Fibroblast of lung (primary cell): ENCODE measurements around the gene CPNE8. TPM values are rescaled to one million over a fixed set of nuclear protein-coding genes. Genes with fewer than 3 reads are reported as not detected.

ENCODE experiments used
- DNase-seq, 2 donors: peaks; one replicate each; pipeline versions ENCODE4 v3.0.0 to v3.0.0-alpha.2; 2010; ENCODE audit warnings: low read depth in 2 of 2
- H2AFZ ChIP-seq: 2 replicates; pipeline ENCODE4 v1.5.1; 2012; ENCODE audit warnings: low read length, control low read depth, inconsistent platforms
- H3K27ac ChIP-seq: 2 replicates; pipeline ENCODE4 v1.5.1; 2011; ENCODE audit warnings: low read length, control low read depth; ENCODE audit not compliant: insufficient read depth
- H3K27me3 ChIP-seq: 2 replicates; pipeline ENCODE4 v1.5.1; 2011; ENCODE audit warnings: mild to moderate bottlenecking, low read length; ENCODE audit not compliant: control insufficient read depth, insufficient read depth
- H3K36me3 ChIP-seq: 2 replicates; pipeline ENCODE4 v1.5.1; 2011; ENCODE audit warnings: low read length; ENCODE audit not compliant: control insufficient read depth, insufficient read depth
- H3K4me1 ChIP-seq: 2 replicates; pipeline ENCODE4 v1.5.1; 2011; ENCODE audit warnings: low read length; ENCODE audit not compliant: control insufficient read depth, insufficient read depth; ENCODE audit errors: extremely low read depth
- H3K4me2 ChIP-seq: 2 replicates; pipeline ENCODE4 v1.5.1; 2011; ENCODE audit warnings: low read length, control low read depth; ENCODE audit not compliant: insufficient read depth; ENCODE audit errors: extremely low read depth
- H3K4me3 ChIP-seq, 4 experiments: fragments of 200-600 bp in 1 of 4; sonication (generic) in 1 of 4; replicated peaks in 1 of 4; 2 replicates each; pipeline ENCODE4 v1.5.1; 2011 to 2016; ENCODE audit warnings: low read length in 4 of 4, low read depth in 3 of 4, mild to moderate bottlenecking in 3 of 4, control low read depth in 2 of 4, inconsistent platforms in 1 of 4, mixed read lengths in 1 of 4; ENCODE audit not compliant: insufficient read depth in 1 of 4; ENCODE audit errors: control extremely low read depth in 1 of 4
- H3K79me2 ChIP-seq: 2 replicates; pipeline ENCODE4 v1.5.1; 2012; ENCODE audit warnings: mild to moderate bottlenecking, low read length, inconsistent platforms; ENCODE audit not compliant: control insufficient read depth, insufficient read depth
- H3K9ac ChIP-seq: 2 replicates; pipeline ENCODE4 v1.5.1; 2011; ENCODE audit warnings: mild to moderate bottlenecking, low read length, control low read depth; ENCODE audit not compliant: insufficient read depth
- H3K9me3 ChIP-seq: 2 replicates; pipeline ENCODE4 v1.5.1; 2012; ENCODE audit warnings: low read depth, low read length; ENCODE audit not compliant: control insufficient read depth, insufficient read depth
- H4K20me1 ChIP-seq: 2 replicates; pipeline ENCODE4 v1.5.1; 2011; ENCODE audit warnings: low read length; ENCODE audit not compliant: control insufficient read depth, insufficient read depth; ENCODE audit errors: extremely low read depth
- EZH2 ChIP-seq: IDR thresholded peaks from 2 replicates; pipeline ENCODE4 v1.5.1; 2012; ENCODE audit warnings: low read length, control low read depth, mild to moderate bottlenecking; ENCODE audit errors: missing control alignments
- polyA plus RNA-seq, 2 donors: library from polyadenylated mRNA; depleted of rRNA in 1 of 2; stranded (reverse) in 1 of 2; unstranded in 1 of 2; fragments of >200 nt; gene quantifications; 2 replicates each; pipeline ENCODE4 v1.2.1, GENCODE V29; 2011 to 2012; ENCODE audit warnings: missing spikeins in 1 of 2
- total RNA-seq: library from RNA; depleted of rRNA; stranded (reverse); fragments of >200 nt; gene quantifications from 2 replicates; pipeline ENCODE4 v1.2.1, GENCODE V29; 2014
- TF ChIP-seq, protein P1 (sequence below), 2 donors: IDR thresholded peaks in 1 of 2; conservative IDR thresholded peaks in 1 of 2; 1 replicate in 1 of 2; 2 replicates in 1 of 2; pipeline ENCODE4 v1.5.1; 2011 to 2012; ENCODE audit warnings: low read length in 2 of 2, control low read depth in 1 of 2, inconsistent platforms in 1 of 2, low read depth in 1 of 2, mild to moderate bottlenecking in 1 of 2

Gene CPNE8
- total and polyA plus RNA-seq, 2 donors (not counting 1 experiment from before 2014, with no cell fraction given): 9.8 to 13.4 TPM

GRCh38 chr12:38721611-38722252, 183.7 kb downstream of the CPNE8 start:
- Histone ChIP-seq H3K79me2 (no peaks in the 10 kb centered on the region), H2AFZ (no peak overlapping the region), H3K27me3 (no peaks in the 10 kb centered on the region), H4K20me1 (no peaks in the 10 kb centered on the region), H3K4me1 (no peaks in the 10 kb centered on the region), H3K4me2 (no peak overlapping the region), H3K36me3 (no peaks in the 10 kb centered on the region), H3K27ac (no peak overlapping the region), H3K9me3 (no peaks in the 10 kb centered on the region), H3K9ac (no peak overlapping the region), H3K4me3 (no peak overlapping the region)
- TF ChIP-seq, protein P1, sequence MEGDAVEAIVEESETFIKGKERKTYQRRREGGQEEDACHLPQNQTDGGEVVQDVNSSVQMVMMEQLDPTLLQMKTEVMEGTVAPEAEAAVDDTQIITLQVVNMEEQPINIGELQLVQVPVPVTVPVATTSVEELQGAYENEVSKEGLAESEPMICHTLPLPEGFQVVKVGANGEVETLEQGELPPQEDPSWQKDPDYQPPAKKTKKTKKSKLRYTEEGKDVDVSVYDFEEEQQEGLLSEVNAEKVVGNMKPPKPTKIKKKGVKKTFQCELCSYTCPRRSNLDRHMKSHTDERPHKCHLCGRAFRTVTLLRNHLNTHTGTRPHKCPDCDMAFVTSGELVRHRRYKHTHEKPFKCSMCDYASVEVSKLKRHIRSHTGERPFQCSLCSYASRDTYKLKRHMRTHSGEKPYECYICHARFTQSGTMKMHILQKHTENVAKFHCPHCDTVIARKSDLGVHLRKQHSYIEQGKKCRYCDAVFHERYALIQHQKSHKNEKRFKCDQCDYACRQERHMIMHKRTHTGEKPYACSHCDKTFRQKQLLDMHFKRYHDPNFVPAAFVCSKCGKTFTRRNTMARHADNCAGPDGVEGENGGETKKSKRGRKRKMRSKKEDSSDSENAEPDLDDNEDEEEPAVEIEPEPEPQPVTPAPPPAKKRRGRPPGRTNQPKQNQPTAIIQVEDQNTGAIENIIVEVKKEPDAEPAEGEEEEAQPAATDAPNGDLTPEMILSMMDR (conservative IDR thresholded peaks at IDR 0.05 in 1 of 2, IDR thresholded peaks at IDR 0.05 in 1 of 2; ENCODE audit: low read depth in 1 of 2, low read length in 2 of 2): no peak
- DNase-seq: no peak

DNA sequence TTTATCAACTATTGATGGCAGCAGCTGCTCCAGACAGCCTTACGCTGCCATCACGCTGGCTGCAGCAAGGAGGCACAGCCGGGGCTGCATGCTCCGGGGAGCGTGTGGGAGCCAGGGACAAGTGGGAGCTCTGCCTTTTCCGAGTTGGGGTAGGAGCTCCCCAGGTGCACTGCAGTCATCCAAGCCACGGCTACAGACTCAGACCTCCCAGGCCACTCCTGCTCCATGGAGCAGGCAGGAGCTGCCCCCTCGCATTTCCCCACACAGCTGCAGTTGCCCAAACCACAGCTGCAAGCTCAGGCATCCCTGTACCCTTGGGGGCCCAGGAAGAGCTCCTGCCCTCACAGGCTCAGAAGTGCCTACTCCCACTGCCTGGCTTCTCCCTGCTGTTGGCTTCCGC, 184.7 kb downstream of the CPNE8 start:
- H3K27me3 ChIP-seq: no peaks in the 10 kb centered on the region
- H3K9me3 ChIP-seq: no peaks in the 10 kb centered on the region
- H3K4me2 ChIP-seq: no peak overlapping the region
- H2AFZ ChIP-seq: no peak overlapping the region
- H4K20me1 ChIP-seq: no peaks in the 10 kb centered on the region
- no peaks in the 10 kb centered on the region for H3K4me1 ChIP-seq
- H3K9ac ChIP-seq: no peak overlapping the region
- no peak overlapping the region for H3K27ac ChIP-seq
- TF ChIP-seq, protein P1 (conservative IDR thresholded peaks at IDR 0.05 in 1 of 2, IDR thresholded peaks at IDR 0.05 in 1 of 2; ENCODE audit: low read depth in 1 of 2, low read length in 2 of 2): no peak
- TF ChIP-seq EZH2: no peak
- no peaks in the 10 kb centered on the region for H3K36me3 ChIP-seq
- H3K4me3 ChIP-seq: no peak overlapping the region
- DNase-seq: no peak
- H3K79me2 ChIP-seq: no peaks in the 10 kb centered on the region

DNA sequence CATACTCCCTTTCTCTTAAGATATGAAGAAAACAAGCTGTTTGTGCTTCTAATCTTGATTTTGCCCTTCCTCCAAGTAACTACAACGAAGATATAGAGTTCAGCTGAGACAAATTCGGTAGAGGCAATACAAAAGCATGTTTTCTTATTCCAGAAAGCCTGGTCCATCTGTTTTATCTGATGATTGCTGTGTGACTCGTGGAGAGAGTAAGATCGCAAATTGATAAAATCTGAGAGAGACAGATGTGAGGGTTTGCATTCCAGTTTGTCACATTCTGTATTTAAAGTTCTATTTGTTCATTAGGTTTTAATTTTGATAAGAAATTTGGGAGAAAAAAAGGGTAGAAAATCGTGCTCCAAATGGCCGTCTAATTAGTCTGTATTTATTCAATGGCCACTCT, 192.1 kb downstream of the CPNE8 start:
- no peak overlapping the region for H3K4me2 ChIP-seq
- DNase-seq: no peak
- H3K9ac ChIP-seq: no peak overlapping the region
- no peak overlapping the region for H3K4me3 ChIP-seq
- H2AFZ ChIP-seq: no peak overlapping the region
- H3K4me1 ChIP-seq: no peaks in the 10 kb centered on the region
- no peaks in the 10 kb centered on the region for H3K9me3 ChIP-seq
- H4K20me1 ChIP-seq: no peaks in the 10 kb centered on the region
- H3K79me2 ChIP-seq: no peaks in the 10 kb centered on the region
- no peaks in the 10 kb centered on the region for H3K27me3 ChIP-seq
- no peak overlapping the region for H3K27ac ChIP-seq
- TF ChIP-seq, protein P1 (conservative IDR thresholded peaks at IDR 0.05 in 1 of 2, IDR thresholded peaks at IDR 0.05 in 1 of 2; ENCODE audit: low read depth in 1 of 2, low read length in 2 of 2): no peak
- TF ChIP-seq EZH2: no peak
- no peaks in the 10 kb centered on the region for H3K36me3 ChIP-seq
